ENCODE results near the gene LMX1A.

LMX1A gene

GRCh38 chr1:165355977-165356811, at the start of gene LMX1A:
TSS of gene LMX1A (minus strand) at chr1:165356715. CDS start at chr1:165355559, 1,156 bp downstream.
- DNase-seq = no peak

GRCh38 chr1:165403835-165404482, 47.4 kb upstream of the LMX1A start:
- DNase-seq = peak; percentile 71

GRCh38 chr1:165402517-165403111, 46.1 kb upstream of the LMX1A start:
- no peak for DNase-seq

- peak; percentile 22 for DNase-seq
Measured at GRCh38 chr1:165397944-165398343, 41.4 kb upstream of the LMX1A start.

GRCh38 chr1:165395901-165396300, 39.4 kb upstream of the LMX1A start:
- no peak for DNase-seq

GRCh38 chr1:165395478-165395877, 39.0 kb upstream of the LMX1A start:
- peak; percentile 36 for DNase-seq

GRCh38 chr1:165392634-165393571, 36.4 kb upstream of the LMX1A start:
- peak; percentile 96 for DNase-seq

GRCh38 chr1:165389609-165390008, 33.1 kb upstream of the LMX1A start:
- DNase-seq = no peak

- no peak for DNase-seq
Measured at GRCh38 chr1:165387961-165388360, 31.4 kb upstream of the LMX1A start.

GRCh38 chr1:165387505-165387904, 31.0 kb upstream of the LMX1A start:
- DNase-seq = no peak

GRCh38 chr1:165383599-165384405, 27.3 kb upstream of the LMX1A start:
- no peak for DNase-seq

- DNase-seq = no peak
Measured at GRCh38 chr1:165383067-165383466, 26.6 kb upstream of the LMX1A start.

GRCh38 chr1:165381745-165382505, 25.4 kb upstream of the LMX1A start:
- DNase-seq = no peak

- no peak for DNase-seq
Measured at GRCh38 chr1:165376811-165377311, 20.3 kb upstream of the LMX1A start.

GRCh38 chr1:165376041-165376810, 19.7 kb upstream of the LMX1A start:
- peak; percentile 85 for DNase-seq

- no peak for DNase-seq
Measured at GRCh38 chr1:165375623-165376022, 19.1 kb upstream of the LMX1A start.

GRCh38 chr1:165371588-165372225, 15.2 kb upstream of the LMX1A start:
- DNase-seq = no peak

- peak; percentile 76 for DNase-seq
Measured at GRCh38 chr1:165369255-165369848, 12.8 kb upstream of the LMX1A start.

GRCh38 chr1:165367375-165367993, 11.0 kb upstream of the LMX1A start:
- peak; percentile 84 for DNase-seq

All from NCI-H69 (cell line).